HL-60/S4 treated with phorbol 12-myristate 13-acetate at 8.2 ng/mL for 4 days and 3 days (cell line): ENCODE results near the gene METTL25.

Experiments
- in situ Hi-C: fragments of 300-500 bp; cut with MboI; formaldehyde crosslinking; loops from 2 replicates; pipeline ENCODE4 v1.15.0; 2022; ENCODE audit warnings: low sequenced_read_pairs

The METTL25 gene

DNA sequence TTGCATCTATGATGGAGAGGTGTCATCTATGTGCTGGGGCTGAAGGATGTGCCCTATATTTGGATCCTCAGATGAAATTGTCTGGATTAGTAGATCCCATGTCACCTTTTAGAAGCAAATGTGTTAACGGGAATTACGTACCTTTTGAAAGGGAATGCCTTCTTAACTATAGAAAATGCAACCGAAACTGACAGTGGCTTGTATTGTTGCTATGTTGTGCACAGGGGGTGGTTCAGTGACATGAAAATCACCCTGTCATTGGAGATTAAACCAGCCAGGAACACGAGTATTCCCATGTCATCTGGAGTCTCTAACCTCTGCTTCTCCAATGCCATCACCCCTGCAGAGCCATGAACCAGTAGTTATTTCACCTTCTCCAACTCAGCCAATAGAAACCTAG is 110.2 kb downstream of the METTL25 start:
- in situ Hi-C loops: no loop called here

DNA sequence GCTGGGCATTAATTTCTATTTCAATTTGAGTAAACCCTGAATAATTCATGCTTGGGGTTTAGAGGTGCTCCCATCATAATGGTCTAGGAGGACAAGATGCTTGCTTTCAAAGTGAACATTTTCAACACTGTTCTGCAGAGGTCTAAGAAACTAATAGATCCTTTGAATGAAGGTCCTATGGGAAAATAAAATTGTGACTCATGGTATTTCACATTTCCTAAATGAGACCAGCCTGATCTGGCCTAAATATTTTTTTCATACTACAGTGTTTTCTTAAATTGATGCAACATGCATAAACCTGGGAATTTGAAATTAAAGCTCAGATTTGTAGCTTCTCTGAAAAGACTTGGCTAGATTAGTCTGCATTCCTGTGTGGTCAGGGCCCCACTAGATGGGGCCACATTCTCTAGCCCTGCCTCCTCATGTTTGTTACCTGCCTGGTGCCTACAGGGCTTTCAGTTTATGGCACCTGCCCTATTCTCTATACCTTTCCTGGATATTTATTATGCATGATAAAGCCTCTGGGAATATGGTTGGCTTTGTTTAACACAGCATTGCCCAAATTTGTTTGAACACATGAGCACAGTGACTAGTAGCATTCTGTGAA is 112.7 kb downstream of the METTL25 start:
- in situ Hi-C loops: no loop called here

DNA sequence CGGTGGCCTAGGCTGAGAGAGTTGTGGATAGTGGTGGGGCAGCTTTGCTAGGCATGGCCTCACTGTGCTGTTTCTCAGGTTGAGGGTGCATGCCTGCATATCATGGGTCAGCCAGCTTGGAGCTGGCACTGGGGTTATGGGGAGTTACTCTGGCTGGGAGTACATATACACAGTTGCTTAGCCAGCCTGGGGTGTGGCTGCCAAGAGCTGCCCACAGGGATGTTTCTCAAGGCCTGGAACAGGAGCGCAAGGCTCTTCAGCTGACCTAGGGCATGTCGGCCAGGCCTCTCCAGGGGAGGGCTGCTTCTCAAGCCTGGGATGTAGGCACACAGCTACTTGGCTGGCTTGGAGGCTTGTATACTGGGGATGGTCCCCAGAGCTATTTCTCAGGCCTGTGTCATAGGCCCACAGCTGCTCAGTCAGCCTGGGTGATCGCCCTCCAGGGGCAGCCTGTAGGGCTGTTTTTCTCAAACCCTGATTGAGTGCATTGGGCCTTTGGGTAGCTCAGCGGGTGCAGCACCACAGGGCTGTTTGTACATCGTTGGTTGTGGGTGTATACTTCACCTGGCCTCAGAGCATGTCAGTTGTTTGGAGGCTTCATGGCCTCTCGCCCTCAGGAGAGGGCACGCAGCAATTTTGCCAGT is 114.9 kb downstream of the METTL25 start:
- in situ Hi-C loops: no loop called here

DNA sequence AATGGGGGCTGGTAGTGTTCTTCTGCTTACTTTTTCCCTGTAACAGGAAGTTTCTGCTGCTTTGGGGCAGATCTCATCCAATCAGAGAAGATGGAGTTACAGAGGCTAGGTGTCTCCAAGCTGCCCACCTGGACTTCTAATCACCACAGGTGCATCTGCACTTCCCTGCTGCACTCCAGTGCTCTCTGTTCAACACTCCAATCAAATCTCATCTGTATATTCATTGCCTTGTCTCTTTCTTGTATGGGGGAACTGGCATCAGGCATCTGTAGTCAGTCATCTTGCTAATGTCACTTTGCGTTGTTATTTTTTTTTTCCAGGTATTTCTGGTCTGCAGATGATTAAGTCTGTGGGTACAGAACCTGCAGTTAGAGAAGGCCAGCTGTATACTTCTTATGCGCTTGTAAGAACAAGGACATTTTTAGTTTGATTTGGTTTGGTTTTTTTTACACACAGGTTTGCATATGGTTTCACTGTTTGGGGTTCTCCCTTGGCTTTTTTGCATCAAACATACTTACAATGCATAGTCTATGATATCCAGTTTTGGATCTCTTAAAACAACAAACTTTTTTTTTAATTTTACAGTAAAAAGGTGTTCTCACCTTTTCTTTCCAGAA is 116.0 kb downstream of the METTL25 start:
- in situ Hi-C loops: no loop called here

DNA sequence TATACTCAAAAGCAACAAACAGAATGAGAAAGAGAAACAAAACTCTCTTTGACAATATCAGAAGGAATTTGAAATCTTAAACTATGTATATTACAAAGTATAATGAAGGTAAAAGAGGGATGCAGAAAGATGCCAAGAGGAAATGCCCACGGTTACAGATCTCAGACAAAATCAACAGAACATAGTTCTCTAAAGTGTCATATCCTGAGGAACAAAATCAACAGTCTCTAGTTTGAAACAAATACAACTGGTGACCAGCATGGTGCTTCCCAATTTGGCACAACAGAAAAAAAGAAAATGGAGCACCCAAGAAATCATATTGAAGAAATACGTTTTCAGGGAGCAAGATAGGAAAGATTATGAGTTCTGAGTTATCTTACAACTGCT is 116.5 kb downstream of the METTL25 start:
- in situ Hi-C loops: no loop called here

DNA sequence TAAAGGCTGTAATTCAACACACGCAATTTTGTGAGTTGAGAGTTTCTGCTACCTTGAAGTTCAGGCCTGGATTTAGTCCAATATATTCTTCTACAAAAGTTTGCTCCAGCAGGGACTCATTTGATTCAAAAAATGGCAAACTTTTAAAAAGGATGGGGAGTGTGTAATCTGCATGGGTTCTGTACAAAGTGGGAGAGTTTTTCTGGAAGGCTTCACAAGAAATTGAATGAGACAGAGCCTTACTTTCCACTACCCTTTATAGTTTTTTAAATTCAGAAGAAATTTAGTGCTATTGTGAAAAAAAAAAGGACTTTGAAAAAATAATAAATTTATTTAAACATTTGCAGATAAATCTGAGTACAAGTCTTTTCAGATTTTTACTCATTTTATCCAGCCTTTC is 116.9 kb downstream of the METTL25 start:
- in situ Hi-C loops: no loop called here

DNA sequence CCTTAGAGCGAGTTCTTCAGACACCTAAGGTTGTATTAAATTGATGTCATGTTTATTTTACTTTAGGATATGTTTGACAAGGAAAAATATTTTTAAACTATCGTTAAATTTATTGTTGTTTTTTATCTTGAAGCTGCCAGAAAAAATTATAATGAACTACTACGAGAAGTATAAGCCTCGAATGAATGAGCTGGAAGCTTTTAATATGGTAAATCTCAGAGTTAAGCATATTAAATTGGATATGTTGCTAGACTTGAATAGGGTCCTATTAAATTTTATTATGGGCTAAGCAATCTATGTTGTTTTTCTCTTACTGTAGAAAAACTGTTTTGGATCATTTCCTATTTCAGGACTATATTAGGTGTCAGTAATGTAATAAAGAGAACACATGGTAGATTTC is 118.2 kb downstream of the METTL25 start:
- in situ Hi-C loops: no loop called here

DNA sequence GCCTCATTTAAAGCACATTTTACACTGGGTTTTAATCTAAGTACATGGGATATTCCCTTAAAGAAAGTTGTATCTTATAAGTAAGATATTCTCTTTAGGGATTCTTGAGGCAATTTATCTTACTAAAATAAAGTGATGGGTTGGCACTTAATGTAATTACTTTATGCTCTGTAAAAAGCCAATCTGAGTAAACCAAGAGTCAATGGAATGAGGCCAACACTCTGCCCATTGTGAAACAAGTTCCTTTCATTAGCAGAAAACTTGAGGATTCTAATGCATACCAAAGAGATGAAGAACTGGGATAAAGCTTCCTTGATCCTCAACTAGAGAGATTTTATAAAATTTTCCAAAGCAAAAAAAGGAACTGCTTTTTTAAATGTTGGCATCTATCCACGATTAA is 121.2 kb downstream of the METTL25 start:
- in situ Hi-C loops: no loop called here

DNA sequence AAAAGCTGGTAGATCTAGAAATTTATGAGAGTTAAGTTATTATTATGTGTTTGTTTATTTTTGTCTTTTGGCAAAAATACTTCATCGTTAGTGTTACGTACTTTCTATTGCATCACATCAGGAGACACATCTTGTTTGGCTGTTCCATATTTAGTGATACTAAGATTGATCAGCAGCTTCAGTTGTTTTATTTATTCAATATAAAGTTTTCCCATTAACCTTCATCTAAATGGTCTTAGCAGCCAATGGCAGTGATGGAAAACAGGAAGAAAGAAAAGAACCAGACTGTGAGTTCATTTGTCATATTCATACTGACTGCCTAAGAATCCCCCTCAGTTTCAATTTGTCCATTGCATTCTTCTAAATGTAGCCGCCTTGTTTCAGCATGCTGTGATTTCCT is 122.3 kb downstream of the METTL25 start:
- in situ Hi-C loops: no loop called here

DNA sequence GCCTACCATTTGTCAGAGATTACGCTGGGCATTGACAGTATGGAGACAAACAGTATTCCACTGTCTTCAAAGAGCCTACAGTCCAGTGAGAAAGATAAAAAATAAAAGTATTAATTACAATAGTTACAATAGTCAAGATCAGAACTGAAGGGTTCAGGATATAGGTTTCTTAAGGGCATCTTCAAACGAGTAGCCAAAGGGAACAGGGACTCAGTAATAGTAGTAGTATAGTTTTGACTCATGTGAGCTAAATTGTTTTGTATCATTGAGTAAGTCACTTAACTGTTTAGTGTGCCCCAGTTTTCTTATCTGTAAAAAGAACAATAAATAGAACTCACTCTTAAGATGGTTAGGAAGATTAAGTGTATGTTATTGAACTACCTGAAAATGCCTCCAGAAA is 123.6 kb downstream of the METTL25 start:
- in situ Hi-C loops: no loop called here

DNA sequence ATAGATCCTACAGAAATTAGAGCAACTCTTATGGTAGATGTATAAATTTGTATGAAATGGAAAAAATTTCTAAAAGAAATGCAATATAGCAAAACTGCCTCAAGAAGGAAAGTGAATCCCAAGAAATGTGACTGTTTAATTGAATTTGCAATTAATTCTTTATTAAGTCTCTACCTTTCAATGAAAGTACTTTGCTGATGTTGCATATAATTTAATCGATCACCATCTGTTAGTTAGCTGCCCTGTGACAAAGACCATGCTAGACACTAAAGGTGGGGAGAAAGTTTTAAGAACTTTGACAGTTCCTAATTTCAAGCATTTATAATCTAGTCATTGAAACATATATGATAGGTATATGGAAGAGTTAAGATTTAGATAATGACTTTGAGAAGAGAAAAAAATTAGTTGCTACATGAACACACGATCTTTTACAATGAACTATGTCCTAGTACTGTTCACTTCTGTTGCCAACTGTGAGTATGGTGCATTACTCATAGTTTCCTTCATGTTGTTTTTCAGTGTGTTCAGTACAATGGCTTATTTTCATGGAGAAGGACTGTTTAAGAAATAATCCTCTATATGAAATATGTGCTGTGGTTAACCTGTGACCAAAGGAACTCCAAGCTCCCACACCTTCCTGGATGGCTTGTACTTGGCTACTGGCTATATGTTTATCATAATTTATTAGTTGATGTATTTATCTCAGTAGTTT is 128.4 kb downstream of the METTL25 start:
- in situ Hi-C loops: no loop called here

DNA sequence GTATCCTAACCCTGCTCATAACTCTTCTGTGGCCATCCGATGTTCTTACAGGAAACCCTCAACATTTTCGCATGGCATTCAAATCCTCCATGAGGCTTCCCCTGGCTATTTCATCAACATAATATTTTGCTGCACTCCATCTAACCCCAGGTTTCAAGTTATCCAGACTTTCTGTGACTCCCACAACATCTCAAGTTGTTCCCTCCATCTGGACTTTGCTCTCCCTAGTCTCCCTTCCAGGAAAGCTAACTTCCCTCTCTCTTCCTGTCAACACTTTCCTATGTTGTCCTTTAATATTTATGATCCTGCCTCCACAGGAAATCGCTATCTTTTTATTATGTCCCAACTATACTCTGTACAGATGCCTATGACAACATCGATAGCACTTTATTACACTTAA is 146.1 kb downstream of the METTL25 start:
- in situ Hi-C loops: no loop called here

DNA sequence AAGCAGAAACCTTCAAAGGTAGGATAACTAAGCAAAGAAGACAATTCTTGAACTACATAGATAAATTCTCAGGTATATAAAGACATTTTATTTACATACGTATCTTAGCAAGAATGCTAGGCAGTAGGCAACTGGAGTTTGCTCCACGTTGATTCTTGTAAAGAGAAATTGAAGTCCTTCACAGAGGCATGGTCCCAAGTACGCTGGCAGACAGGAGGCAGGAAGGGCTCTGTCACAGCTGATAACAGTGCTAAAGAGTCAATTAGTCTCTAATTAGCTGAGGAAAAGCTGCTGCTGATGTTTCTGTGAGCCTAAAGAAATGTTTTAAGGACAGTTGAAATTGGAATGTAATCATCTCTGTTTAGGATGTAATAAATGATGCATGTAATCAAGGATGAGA is 146.8 kb downstream of the METTL25 start:
- in situ Hi-C loops: no loop called here

DNA sequence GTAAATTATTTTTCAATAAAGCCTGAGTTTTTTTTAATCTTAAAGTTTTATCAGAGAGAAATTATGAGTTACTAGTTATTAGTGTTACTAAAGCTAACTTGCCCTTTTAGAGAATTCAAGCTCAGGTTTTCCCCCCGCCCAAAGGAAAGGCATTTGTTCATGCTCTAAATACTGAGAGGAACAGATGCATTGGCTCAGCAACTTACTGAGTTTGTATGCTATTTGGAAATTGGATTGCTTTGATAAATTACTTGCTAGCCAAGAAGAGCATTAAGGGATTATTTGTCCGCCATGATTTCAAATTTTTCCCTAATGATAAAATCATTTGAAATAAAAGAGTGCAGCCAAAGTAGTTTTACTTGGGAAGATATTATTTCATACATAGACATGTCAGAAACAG is 149.4 kb downstream of the METTL25 start:
- in situ Hi-C loops: no loop called here

DNA sequence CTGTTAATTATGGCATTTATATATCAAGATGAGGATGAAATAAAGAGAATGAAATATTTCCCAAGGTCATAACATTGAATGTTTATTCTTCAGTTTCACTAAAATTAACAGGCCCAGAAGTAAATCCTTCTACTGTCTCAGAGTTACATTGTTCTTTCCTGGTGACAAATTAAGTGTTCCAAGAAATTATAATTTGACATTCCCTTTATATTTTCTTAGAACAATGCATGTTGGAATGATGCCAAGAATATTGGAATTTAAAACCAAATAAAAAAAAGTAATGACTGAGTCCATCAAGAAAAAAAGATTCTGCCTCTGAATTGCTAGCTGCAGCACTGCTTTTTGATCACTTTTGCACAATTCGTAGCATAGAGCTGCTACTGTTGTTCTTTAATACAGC is 152.1 kb downstream of the METTL25 start:
- in situ Hi-C loops: no loop called here

DNA sequence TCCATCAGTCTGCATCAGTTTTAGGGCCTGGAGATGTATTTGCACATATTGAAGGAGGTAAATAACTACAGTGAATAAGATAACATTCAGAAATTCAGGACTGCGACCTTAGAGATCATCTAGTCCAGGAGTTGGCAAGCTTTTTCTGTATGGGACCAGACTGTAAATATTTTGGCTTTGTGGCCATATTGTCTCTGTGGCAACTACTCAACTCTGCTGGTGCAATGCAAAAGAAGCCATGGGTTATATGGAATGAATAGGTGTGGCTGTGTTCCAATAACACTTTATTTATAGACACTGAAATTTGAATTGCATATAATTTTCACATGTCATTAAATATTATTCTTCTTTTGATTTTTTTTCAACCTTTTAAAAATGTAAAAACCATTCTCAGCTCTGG is 156.6 kb downstream of the METTL25 start:
- in situ Hi-C loops: no loop called here

DNA sequence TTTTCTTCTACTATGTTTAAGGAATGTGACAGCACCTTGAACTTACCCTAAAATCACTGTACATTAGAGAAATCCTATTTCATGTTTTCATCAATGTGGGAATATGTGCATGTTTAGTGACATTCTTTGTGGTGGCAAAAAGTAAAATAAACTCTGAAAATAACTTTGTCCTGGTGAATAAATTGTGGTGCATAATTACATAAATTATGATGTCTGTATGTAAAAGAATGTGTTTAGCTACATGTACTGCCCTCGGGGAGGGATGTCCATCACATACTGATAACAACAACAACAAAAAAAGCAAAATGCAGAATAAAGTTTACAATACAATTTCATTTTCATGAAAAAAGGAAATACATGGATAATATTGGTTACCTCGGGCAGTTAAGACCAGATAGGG is 157.3 kb downstream of the METTL25 start:
- in situ Hi-C loops: no loop called here

DNA sequence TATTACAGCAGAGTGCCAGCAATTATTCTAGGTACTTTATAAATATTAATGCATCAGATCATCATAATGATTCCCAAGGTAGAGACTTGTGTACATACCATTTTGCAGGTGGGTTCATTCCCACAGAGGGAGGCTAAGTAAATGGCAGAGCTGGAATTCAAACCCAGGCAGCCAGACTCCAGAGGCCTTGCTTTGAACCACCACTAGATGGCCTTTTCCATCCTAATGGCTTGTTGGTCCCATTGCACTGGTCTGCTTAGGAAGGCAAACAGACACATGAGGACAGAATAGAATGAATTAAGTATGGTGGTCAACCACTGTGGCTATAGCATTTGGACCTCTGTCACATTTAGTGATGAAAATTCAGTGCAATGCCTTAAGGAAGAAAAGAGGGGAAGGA is 158.7 kb downstream of the METTL25 start:
- in situ Hi-C loops: no loop called here

DNA sequence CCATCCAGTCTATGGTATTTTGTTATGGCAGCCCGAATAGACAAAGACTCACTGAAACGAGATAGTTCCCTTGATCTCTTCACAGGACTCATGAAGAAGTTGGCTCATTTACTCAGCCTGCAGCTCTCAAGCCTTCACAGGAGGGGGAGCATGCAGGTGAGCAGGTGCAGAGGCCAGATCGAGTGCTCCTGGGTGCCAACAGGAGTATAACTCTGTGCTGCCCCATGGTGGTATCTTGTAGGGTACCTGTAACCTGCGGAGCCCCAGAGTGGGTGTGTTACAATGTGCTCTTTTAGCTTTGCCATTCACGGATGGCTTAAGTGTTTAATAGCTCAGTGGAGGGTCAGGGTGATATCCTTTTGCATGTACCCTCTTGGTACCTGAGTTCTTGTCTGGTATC is 159.5 kb downstream of the METTL25 start:
- in situ Hi-C loops: no loop called here

DNA sequence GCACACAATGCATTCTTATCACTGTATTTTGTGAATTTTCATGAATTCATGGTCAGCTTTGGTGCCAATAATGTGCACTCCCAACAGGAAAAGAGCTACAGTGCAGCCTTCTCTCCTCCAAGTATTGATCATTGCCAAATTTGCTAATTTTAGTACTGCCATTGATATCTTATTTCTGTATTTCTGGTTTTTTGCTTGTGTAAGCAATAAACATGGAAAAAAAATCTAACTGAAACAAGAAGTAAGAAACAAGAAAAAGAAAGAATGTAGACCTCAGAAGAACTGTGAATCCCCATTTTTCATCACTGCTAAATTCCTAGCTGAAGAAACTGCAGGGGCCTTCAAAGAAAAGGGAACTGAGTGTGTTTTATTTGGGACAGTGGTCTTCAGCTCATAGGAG is 161.2 kb downstream of the METTL25 start:
- in situ Hi-C loops: no loop called here

DNA sequence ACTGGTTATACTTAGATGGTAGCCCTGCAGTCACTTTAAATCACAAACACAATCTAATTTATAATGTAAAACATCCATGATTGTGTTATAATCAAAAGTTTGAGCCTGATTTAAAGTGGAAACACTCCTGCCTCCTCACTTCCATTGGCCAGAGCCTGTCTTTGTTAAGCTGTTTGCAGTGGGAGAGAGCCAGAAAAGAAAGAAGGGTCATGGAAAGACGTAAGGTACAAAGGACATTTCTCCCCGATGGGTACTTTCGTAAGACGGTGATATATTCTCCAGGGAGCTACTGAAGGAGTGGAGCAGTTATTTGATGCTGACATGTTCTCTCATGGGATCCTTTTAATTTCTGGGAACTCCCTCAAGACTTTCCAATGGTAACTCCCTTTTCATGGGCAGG is 164.0 kb downstream of the METTL25 start:
- in situ Hi-C loops: no loop called here

DNA sequence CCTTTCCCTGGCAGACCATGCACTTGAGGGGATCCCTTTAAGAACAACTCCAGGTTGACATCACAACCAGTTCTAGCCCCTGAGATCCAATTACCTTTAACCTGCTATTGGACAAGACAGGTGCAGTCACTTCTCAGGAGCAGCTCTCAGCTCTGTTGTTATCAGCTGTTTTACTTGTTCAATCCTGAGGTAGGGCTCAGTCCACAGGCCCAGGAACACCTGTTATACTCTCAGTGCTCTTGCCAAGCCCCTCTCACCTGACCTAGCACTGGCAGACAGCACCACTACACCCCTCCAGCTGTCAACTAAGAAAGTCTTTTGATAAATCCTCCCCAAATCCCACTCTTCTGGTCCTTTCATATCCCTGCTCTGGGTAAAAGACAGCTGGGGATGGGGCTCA is 164.4 kb downstream of the METTL25 start:
- in situ Hi-C loops: no loop called here
